Suprapubic skin (tissue), 4 donors: ENCODE results near the gene SETD7.

Source experiments
- CTCF ChIP-seq, 2 donors: fragments of 200-600 bp in 1 of 2; fragments of 450-650 bp in 1 of 2; sonication (generic) in 1 of 2; IDR thresholded peaks; one replicate each; pipeline ENCODE4 v1.5.1; 2016 to 2019; ENCODE audit warnings: antibody characterized with exemption in 2 of 2, mild to moderate bottlenecking in 1 of 2, moderate library complexity in 1 of 2
- POLR2A ChIP-seq, 2 donors: fragments of 450-650 bp; IDR thresholded peaks; one replicate each; pipeline ENCODE4 v1.6.1; 2017; ENCODE audit warnings: antibody characterized with exemption in 2 of 2, mild to moderate bottlenecking in 2 of 2, moderate library complexity in 2 of 2
- POLR2AphosphoS5 ChIP-seq, 3 donors: sonication (generic); formaldehyde crosslinking; IDR thresholded peaks; one replicate each; pipeline ENCODE4 v1.6.1; 2017; ENCODE audit warnings: antibody characterized with exemption in 3 of 3

GRCh38 chr4:139584784-139585183 lies 28.8 kb upstream of the SETD7 start:
- TF ChIP-seq CTCF (IDR thresholded peaks at IDR 0.05) (no peak), POLR2AphosphoS5 (IDR thresholded peaks at IDR 0.05) (no peak), POLR2A (IDR thresholded peaks at IDR 0.05) (no peak)
